ENCODE measurements around the gene CDKN2AIPNL. TPM values are rescaled to one million over a fixed set of nuclear protein-coding genes. Genes with fewer than 3 reads are reported as not detected.
"Not testable (repeated sequence)": the region's sequence is repeated elsewhere in the genome, so short reads cannot be mapped to it uniquely, and the experiment has no call there.

The CDKN2AIPNL gene
- total and polyA plus RNA-seq, 2 of the 8 experiments (the other 6 are each of a cell fraction or from before 2014, with no cell fraction given) = 40.0 to 56.3 TPM

DNA sequence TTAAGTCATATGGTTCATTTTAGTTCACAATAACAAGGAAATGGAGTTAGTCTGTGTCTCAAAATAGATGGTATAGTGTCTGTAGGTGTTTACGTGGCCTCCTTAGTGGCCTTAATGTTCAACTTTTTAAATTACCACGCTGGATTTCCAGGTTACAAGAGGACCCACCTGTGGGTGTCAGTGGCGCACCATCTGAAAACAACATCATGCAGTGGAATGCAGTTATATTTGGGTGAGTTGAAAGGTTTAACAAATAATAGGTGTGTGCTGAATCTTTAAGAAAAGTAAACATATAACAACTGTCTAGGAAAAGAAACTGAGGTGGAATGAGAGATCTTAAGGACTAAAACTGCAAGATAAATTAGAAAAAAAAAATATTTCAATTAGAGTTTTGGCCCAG, 37.4 kb downstream of the CDKN2AIPNL start (continued):
- TF ChIP-seq RFX5 (IDR thresholded peaks at IDR 0.05; ENCODE audit: borderline replicate concordance, low read depth, low read length) (no peak), SP4 (IDR thresholded peaks at IDR 0.05; ENCODE audit: low read length) (no peak), JUND (IDR thresholded peaks at IDR 0.05; ENCODE audit: low read length) (no peak), TAF1 (IDR thresholded peaks at IDR 0.05; ENCODE audit: low read depth, low read length) (no peak)

DNA sequence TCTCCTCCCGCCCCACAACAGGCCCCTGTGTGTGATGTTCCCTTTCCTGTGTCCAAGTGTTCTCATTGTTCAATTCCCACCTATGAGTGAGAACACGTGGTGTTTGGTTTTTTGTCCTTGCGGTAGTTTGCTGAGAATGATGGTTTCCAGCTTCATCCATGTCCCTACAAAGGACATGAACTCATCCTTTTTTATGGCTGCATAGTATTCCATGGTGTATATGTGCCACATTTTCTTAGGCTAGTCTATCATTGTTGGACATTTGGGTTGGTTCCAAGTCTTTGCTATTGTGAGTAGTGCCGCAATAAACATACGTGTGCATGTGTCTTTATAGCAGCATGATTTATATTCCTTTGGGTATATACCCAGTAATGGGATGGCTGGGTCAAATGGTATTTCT, 38.0 kb downstream of the CDKN2AIPNL start:
- H2AFZ ChIP-seq (ENCODE audit: low read length); H3K9ac ChIP-seq (replicated peaks in 1 of 4; ENCODE audit: extremely low read depth in 1 of 4, low read depth in 3 of 4, low read length in 3 of 4); H2BK12ac ChIP-seq (ENCODE audit: low read depth, low read length); H3K23ac ChIP-seq (ENCODE audit: insufficient read length); H2BK20ac ChIP-seq (ENCODE audit: low read length); H3K27me3 ChIP-seq (replicated peaks in 1 of 4; ENCODE audit: control insufficient read depth in 3 of 4, extremely low read depth in 1 of 4, insufficient read depth in 3 of 4, low read length in 3 of 4); CTCF ChIA-PET (ENCODE audit: partially characterized antibody); H3K23me2 ChIP-seq (ENCODE audit: low read depth, low read length); H3K14ac ChIP-seq (ENCODE audit: insufficient read length); H3K4me3 ChIP-seq (ENCODE audit: extremely low read depth in 1 of 4, insufficient read depth in 2 of 4, low read depth in 3 of 4, low read length in 4 of 4); H3K9me3 ChIP-seq (ENCODE audit: insufficient read depth in 2 of 2, low read depth in 1 of 2, low read length in 1 of 2); H2BK120ac ChIP-seq (replicated peaks; ENCODE audit: low read depth, low read length); H4K20me1 ChIP-seq (replicated peaks in 1 of 2; ENCODE audit: control insufficient read depth in 1 of 2, insufficient read depth in 2 of 2, low read length in 2 of 2); H2AK5ac ChIP-seq (ENCODE audit: low read depth, low read length); H4K91ac ChIP-seq (replicated peaks; ENCODE audit: insufficient read length, low read length); H4K5ac ChIP-seq (ENCODE audit: insufficient read length, low read depth, low read length); H4K8ac ChIP-seq (ENCODE audit: extremely low read depth, insufficient read depth, low read length); H3K79me1 ChIP-seq (ENCODE audit: low read depth, low read length); H2BK15ac ChIP-seq (ENCODE audit: low read length); H3K27ac ChIP-seq (ENCODE audit: low read depth, low read length); FAIRE-seq; H3K4me2 ChIP-seq (ENCODE audit: insufficient read depth in 1 of 2, low read depth in 2 of 2, low read length in 2 of 2); H2BK5ac ChIP-seq (ENCODE audit: low read depth, low read length); H3K4me1 ChIP-seq (replicated peaks in 1 of 4; ENCODE audit: control insufficient read depth in 3 of 4, insufficient read depth in 4 of 4, low read length in 3 of 4); POLR2A ChIA-PET (ENCODE audit: partially characterized antibody); H3K4ac ChIP-seq (replicated peaks; ENCODE audit: insufficient read length, low read depth, low read length); DNase-seq (ENCODE audit: low read depth in 1 of 2, low spot score in 2 of 2); H3K18ac ChIP-seq (ENCODE audit: extremely low read depth, low read length); H3K56ac ChIP-seq (replicated peaks; ENCODE audit: insufficient read length, low read depth, low read length): not testable (repeated sequence)
- peaks cover 0 to 32% (median 1%) of the 10 kb centered on the region in 4 experiments; a peak in 2 of 8 replicates for H3K36me3 ChIP-seq (ENCODE audit: control insufficient read depth in 2 of 4, insufficient read depth in 4 of 4, low read length in 3 of 4)
- peaks cover 12 to 59% of the 10 kb centered on the region in 2 experiments for H3K79me2 ChIP-seq (ENCODE audit: control insufficient read depth in 1 of 2, insufficient read depth in 2 of 2, low read length in 2 of 2)
- WGBS, 2 experiments (ENCODE audit: extremely low coverage in 1 of 2, insufficient coverage in 1 of 2, insufficient read length in 1 of 2, insufficient replicate concordance in 2 of 2, low coverage in 1 of 2, low lambda C conversion rate in 2 of 2, missing lambda C conversion rate in 1 of 2) = 96% methylated on average over 4 of the region's 5 CpGs; no CpG with 5 or more reads in 1 of the 2 experiments
